ENCODE measurements around the gene UQCRC1.
A peak's percentile ranks its signal among the peaks of the same experiment; 100 is the strongest.

DNA sequence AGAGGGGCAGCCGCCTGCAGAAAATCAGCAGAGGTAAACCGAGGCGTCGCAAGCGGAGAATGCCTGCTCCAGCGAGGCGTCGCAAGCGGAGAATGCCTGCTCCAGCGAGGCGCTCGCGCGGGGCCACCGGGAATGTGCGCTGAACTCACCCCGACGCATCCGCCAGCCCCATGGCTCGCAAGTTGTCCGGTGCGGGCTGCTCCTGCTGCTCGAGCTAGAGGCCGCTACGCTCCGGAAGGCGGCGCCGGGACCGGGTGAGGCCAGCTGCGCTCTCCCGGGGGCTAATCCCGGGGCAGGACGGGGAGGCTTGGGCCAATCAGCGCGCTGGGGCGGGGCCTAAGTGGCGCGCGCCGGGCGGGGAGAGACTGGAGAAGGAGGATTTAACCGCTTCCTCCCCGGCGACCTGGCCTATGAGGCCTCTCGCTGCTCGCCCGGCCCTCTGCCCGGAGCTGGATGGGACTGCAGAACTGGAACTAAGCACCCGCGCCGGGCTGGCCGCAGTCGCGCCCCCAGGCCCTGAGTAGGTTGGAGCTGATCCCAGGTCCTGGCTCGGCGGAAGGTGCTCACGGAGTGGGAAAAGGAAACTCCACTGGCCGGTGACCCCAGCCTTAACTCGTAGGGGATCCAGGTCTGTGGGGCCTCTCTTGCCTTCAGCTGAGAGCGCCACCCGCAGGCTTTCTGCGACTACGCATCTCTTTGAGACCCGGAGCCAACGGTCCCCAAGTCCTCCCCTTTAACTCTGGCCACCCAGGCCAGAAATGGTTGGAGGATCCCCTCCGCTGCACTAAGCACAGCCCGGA is 26.0 kb upstream of the UQCRC1 start, which contains the start of gene SLC26A6:
- TF ChIP-seq, protein P1, sequence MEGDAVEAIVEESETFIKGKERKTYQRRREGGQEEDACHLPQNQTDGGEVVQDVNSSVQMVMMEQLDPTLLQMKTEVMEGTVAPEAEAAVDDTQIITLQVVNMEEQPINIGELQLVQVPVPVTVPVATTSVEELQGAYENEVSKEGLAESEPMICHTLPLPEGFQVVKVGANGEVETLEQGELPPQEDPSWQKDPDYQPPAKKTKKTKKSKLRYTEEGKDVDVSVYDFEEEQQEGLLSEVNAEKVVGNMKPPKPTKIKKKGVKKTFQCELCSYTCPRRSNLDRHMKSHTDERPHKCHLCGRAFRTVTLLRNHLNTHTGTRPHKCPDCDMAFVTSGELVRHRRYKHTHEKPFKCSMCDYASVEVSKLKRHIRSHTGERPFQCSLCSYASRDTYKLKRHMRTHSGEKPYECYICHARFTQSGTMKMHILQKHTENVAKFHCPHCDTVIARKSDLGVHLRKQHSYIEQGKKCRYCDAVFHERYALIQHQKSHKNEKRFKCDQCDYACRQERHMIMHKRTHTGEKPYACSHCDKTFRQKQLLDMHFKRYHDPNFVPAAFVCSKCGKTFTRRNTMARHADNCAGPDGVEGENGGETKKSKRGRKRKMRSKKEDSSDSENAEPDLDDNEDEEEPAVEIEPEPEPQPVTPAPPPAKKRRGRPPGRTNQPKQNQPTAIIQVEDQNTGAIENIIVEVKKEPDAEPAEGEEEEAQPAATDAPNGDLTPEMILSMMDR (IDR thresholded peaks at IDR 0.05), result peak; percentile 21 to 71 (median 52)
- peak in 2 of 4 donors; percentile 39 to 72 for TF ChIP-seq POLR2A (IDR thresholded peaks at IDR 0.05)
- TF ChIP-seq POLR2AphosphoS5 (IDR thresholded peaks at IDR 0.05), result peak in 1 of 2 donors; percentile 83
- no peak for TF ChIP-seq EP300 (IDR thresholded peaks at IDR 0.05)

Data from upper lobe of left lung (tissue), 4 donors.